Stomach (tissue), 4 donors: ENCODE measurements around the gene PPP1R12B.
"Not testable (repeated sequence)": the region's sequence is repeated elsewhere in the genome, so short reads cannot be mapped to it uniquely, and the experiment has no call there.

Source experiments
- POLR2A ChIP-seq, 4 donors: fragments of 450-650 bp; IDR thresholded peaks; one replicate each; pipeline ENCODE4 v1.6.1; 2016; ENCODE audit warnings: antibody characterized with exemption in 4 of 4, control low read depth in 2 of 4, mild to moderate bottlenecking in 1 of 4, moderate library complexity in 1 of 4
- POLR2AphosphoS5 ChIP-seq, 3 donors: sonication (generic); formaldehyde crosslinking; IDR thresholded peaks; one replicate each; pipeline ENCODE4 v1.6.1; 2016; ENCODE audit warnings: antibody characterized with exemption in 3 of 3
- TF ChIP-seq, protein P1 (sequence below), 7 experiments: fragments of 450-650 bp in 4 of 7; fragments of 200-600 bp in 3 of 7; sonication (generic) in 3 of 7; IDR thresholded peaks; one replicate each; pipeline ENCODE4 v1.5.1; 2016 to 2019; ENCODE audit warnings: antibody characterized with exemption in 7 of 7, control low read depth in 2 of 7, mild to moderate bottlenecking in 1 of 7

DNA sequence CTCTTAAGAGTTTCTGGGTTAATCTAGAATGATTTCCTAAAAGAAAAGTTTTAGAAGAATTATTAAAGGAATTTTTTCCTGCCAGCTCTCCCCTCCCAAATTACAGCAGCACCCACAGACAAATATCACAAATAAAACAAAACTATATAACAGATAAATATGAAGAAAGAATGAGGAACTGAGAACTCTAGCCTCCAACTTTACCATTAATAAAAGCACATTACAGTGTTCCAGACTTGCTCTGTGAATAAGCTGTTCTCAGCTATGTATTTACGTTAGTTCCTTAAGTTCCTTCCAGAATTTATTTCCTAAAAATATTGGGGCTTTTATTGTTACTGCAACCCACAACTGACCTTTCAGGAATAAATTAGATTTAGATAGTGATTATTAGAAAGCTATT, 168.6 kb downstream of the PPP1R12B start:
- not testable (repeated sequence) for TF ChIP-seq POLR2A, POLR2AphosphoS5 (IDR thresholded peaks at IDR 0.05)
- TF ChIP-seq, protein P1, sequence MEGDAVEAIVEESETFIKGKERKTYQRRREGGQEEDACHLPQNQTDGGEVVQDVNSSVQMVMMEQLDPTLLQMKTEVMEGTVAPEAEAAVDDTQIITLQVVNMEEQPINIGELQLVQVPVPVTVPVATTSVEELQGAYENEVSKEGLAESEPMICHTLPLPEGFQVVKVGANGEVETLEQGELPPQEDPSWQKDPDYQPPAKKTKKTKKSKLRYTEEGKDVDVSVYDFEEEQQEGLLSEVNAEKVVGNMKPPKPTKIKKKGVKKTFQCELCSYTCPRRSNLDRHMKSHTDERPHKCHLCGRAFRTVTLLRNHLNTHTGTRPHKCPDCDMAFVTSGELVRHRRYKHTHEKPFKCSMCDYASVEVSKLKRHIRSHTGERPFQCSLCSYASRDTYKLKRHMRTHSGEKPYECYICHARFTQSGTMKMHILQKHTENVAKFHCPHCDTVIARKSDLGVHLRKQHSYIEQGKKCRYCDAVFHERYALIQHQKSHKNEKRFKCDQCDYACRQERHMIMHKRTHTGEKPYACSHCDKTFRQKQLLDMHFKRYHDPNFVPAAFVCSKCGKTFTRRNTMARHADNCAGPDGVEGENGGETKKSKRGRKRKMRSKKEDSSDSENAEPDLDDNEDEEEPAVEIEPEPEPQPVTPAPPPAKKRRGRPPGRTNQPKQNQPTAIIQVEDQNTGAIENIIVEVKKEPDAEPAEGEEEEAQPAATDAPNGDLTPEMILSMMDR (IDR thresholded peaks at IDR 0.05), result not testable (repeated sequence)
